NCI-H446 (cell line): ENCODE data around the gene MSH2.
"Not testable (repeated sequence)": the region's sequence is repeated elsewhere in the genome, so short reads cannot be mapped to it uniquely, and the experiment has no call there.

Source experiments
- DNase-seq, 2 experiments: peaks; one replicate each; lab custom pipeline; 2025; lab: John Stamatoyannopoulos, UW

MSH2 gene

DNA sequence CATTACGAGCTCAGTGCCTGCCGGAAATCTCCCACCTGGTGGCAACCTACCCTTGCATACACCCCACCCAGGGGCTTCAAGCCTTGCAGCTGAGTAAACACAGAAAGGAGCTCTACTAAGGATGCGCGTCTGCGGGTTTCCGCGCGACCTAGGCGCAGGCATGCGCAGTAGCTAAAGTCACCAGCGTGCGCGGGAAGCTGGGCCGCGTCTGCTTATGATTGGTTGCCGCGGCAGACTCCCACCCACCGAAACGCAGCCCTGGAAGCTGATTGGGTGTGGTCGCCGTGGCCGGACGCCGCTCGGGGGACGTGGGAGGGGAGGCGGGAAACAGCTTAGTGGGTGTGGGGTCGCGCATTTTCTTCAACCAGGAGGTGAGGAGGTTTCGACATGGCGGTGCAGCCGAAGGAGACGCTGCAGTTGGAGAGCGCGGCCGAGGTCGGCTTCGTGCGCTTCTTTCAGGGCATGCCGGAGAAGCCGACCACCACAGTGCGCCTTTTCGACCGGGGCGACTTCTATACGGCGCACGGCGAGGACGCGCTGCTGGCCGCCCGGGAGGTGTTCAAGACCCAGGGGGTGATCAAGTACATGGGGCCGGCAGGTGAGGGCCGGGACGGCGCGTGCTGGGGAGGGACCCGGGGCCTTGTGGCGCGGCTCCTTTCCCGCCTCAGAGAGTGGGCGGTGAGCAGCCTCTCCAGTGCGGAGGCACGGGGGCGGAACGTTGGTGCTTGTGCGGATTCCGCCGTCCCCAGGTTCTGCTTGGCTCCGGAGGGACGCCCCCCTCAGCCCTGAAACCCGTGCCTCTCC is at the start of gene MSH2:
MSH2 (plus strand) TSS at position 352 of the 804 bp plus-strand sequence; CDS start at position 388, 36 bp downstream.
- peak; percentile 79 to 94 for DNase-seq

DNA sequence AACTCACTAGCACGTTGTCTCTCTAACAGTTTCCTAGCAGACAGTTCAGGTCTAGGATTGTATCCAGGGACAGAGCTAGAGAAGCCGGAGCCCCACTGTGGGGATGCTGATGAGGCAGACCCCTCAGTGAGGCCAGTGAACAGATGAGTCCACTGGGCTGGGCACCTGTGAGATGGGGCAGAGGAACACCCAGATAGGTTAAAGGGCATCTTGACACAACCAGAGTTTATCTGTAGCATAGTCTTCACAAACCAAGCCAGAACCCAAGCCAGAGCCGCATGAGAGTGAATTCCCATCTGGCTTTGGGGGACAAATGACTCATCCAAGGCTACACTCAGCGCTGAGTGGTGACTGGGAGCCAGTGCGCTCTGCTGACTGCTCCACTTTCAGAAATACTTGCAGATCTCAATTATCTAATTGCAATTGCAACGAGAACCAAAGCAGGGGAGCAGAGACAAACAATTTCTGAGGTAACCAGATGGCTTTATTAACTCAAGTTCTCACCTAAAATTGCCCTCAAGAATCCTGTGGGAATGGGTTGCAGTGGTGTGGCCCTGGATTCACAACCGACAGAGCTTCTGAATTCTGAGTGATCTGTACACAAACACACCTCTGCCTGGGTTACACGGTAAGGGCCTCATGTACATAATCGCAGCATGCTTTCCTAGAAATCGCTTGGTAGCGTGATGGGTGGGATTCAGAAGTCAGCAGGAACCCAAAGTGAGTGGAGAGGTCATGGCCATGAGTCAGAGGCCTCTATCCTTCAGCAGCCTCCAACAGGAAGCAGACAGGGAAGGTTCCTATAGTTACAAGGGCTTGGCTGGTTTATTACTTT is 48.7 kb upstream of the MSH2 start:
- no peak for DNase-seq

DNA sequence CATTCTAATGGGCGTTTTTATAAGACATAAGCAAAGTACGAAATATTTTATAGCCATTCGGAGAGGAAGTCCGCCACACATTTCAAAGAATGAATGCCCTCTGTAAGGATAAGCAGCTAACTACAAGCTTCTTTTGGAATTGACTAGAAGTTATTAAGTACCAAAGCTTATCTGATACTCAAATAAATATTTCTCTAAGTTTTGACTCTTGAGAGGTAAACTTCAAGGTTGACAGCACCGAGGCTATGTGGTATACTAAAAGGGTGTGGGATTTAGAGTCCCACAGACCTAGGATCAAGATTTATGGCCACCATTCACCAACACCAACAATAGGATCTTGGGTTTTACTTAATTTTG is 48.1 kb upstream of the MSH2 start:
- DNase-seq, result no peak

DNA sequence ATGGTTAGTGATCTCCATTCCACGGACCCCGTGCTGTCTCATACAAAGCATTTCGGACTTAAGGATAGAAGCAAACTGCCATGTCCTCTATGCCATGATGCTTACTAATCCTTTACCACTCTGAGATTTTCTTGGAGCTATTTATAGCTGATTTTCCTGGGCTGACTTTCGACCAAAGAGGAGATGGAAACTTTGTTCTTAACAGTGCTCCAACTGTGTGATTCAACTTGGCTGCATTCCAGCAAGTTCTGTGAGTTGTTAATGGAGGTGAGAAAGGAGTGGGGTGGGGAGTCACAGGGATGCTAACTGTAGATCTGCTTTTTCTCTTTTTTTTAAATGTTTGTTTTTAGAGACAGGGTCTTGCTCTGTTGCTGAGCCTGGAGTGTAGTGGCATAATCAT is 45.5 kb upstream of the MSH2 start:
- DNase-seq, result peak in 1 of 2 experiments; percentile 4

DNA sequence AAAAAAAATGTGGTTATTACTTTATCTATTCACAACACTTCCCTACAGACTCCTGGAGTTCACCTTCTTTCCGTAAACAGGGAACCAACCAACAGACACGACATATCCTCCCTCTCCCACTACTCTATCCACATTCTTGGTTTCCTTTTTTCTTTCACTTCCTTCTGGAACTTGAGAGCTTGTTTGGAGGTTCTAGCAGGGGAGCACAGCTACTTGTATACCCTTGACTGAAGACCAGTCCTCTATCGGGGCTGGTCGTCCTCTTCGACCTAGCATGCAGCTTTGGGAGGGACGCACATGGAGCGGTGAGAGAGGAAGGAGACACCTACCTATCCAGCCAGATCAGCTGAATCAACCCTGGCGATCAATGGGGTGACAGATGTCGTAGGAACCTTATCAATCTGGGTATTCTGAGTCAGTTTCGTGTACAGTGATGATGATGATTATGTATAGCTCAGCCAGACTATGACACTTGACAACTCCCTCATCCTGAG is 43.5 kb upstream of the MSH2 start:
- no peak for DNase-seq

DNA sequence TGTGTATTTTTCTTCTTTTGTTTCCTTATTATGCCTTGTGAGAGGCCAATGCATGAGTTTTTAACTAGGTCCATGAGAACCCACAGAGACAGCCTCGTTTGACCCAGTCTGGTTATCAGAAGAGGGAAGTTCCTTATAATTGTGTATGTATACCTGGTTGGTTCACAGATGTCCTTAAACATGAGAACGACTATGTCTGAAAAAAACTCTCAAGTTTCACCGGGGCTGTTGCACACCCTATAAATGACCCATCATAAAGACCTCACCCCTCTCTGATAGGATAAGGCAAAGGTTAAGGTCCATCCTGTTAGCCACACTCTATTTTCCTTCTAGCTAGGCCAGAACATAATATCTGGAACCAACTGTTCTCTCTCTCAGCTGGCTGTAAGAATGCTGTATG is 42.7 kb upstream of the MSH2 start:
- no peak for DNase-seq

DNA sequence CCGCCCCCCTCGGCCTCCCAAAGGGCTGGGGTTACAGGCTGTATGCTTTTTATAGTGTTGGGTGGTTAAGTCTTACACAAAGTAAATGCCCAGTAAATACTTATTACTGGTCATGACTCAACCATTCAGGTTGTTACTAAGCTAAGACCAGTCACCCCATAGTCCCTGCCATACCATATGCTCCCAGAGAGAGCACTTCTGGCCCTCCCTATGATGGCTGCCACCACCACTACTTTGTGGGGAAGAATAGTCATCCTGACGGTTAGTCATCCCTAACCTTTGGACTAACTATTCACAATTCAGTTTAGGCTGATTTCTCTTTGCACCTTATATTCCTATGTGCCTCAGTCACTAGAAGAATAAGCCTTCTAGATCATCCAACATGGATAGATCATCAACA is 42.0 kb upstream of the MSH2 start:
- DNase-seq, result no peak

DNA sequence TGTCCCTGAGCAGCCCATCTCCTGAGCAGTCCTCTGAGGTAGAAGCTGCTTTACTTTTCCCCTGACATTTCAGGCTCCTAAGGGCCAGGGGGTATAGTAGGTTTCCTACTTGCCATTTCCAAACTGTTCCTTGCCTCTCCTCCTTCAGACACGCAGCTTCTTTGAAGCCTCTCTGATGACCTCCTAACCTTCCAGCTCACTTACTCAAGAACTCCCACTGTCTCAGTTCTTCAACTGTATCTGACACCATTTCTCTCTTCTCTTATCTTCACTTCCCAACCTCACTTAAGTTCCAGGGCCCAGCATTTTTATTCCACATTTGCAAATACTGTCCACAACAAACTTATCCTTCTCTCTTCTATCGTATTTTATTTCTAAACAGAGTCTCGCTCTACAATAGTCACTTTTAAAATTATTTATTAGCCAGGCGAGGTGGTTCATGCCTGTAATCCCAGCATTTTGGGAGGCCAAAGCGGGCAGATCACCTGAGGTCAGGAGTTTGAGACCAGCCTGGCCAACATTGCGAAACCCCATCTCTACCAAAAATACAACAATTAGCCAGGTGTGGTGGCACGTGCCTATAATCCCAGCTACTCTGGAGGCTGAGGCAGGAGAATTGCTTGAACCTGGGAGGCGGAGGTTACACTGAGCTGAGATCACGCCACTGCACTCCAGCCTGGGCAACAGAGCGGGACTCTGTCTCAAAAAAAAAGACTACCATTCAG is 41.3 kb upstream of the MSH2 start:
- DNase-seq, result not testable (repeated sequence)

DNA sequence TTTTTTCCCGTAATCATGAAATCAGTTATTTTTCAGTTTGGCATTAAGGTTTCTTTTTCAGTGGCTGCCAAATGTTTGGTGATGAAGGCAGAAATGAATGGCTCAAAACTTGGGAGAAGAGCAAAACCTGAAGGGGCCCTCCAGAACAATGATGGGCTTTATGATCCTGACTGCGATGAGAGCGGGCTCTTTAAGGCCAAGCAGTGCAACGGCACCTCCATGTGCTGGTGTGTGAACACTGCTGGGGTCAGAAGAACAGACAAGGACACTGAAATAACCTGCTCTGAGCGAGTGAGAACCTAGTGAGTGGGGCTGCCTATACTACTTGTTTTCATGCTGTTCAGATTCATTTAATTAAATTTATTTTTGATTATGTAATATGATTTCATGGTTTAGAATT is 29.2 kb upstream of the MSH2 start:
- DNase-seq, result no peak

DNA sequence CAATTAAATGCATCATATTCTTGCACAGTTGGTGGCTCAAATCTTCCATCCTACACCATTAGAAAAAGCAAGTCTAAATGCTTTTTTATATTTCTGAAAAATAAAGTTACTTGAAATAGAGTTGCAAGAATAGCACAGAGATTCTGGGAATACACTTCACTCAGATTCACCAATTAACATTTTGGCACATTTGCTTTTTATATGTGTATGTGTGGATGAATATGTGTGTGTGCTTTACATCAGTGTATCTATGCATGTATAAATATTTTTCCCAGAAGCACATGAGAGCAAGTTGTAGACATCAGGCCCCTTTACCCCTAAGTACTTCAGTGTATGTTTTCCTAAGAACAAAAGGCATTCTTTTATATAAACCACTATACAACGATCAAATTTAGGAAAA is 27.6 kb upstream of the MSH2 start:
- DNase-seq, result no peak

DNA sequence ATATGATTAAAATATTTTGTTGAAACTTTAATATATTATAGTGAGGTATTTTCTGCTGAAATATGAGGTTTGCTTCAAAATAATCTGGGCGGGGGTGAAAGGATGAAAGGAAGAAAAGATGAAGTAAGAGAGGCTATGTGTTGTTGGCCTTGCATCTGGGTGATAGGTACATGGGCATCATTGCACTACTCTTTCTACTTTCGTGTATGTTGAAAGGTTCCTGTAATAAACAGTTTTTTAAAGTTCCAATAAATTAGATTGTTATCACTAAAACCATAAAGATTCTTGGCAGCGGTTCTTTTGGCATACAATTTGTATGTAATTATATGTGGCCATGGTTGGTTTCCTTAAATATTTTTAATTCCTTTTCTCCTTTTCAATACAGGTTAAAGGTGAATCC is 23.6 kb upstream of the MSH2 start:
- no peak for DNase-seq

DNA sequence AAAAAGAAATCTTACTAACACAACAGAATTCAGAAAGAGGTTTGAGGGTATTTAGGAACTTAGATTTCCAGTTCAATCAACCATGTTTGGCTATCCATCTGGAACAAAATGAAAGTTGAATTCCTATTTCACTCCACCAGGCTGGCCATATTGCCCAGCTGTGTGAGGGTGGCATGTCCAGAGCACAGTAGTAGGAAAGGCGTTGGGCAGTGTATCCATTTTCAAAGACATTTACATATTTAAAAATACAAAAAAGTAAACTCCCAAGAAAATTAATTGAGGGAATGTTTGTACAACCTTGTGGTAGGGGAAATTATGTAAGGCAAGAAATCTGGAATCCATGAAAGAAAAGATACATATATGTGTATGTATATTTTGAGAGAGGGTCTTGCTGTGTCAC is 21.5 kb upstream of the MSH2 start:
- no peak for DNase-seq

DNA sequence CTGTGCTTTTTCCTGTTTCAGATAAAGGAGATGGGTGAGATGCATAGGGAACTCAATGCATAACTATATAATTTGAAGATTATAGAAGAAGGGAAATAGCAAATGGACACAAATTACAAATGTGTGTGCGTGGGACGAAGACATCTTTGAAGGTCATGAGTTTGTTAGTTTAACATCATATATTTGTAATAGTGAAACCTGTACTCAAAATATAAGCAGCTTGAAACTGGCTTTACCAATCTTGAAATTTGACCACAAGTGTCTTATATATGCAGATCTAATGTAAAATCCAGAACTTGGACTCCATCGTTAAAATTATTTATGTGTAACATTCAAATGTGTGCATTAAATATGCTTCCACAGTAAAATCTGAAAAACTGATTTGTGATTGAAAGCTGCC is 16.4 kb upstream of the MSH2 start:
- DNase-seq, result no peak

DNA sequence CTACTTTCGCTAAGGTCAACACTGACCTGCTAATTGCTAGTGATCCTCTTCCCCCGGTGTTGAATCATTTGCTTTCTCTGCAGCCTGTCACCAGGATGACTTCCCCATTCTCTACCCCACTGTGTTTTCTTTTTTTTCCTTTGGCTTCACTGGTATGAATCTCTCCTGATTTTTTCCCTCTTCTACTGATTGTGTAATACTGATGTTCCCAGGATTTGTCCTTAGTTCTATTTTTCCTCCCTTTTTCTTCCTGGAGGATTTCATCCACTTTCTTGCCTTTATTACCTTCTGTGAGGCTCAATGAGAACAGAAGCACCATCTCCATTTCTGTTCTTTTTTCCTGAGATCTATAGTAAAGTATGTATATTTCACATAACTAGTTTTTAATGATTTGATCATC is 14.1 kb upstream of the MSH2 start:
- no peak for DNase-seq

DNA sequence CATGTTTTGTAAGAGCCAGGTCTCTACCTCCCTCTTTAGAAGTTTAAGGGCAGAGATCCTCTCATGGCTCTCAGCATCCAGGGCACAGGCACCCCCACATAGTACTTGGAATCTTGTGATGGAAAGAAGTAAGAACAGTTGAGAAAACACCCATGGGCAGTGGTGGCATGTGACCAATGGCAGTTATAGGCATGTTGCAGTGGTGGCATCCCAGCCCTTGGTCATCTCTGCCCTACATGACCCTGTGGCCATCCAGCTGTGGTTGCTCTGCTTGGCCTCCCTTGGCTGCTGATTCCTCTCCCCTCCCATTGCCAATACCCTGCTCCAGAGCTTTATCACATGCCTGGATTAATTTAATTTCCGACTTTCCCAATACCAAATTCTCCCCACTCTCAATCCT is 13.3 kb upstream of the MSH2 start:
- no peak for DNase-seq

DNA sequence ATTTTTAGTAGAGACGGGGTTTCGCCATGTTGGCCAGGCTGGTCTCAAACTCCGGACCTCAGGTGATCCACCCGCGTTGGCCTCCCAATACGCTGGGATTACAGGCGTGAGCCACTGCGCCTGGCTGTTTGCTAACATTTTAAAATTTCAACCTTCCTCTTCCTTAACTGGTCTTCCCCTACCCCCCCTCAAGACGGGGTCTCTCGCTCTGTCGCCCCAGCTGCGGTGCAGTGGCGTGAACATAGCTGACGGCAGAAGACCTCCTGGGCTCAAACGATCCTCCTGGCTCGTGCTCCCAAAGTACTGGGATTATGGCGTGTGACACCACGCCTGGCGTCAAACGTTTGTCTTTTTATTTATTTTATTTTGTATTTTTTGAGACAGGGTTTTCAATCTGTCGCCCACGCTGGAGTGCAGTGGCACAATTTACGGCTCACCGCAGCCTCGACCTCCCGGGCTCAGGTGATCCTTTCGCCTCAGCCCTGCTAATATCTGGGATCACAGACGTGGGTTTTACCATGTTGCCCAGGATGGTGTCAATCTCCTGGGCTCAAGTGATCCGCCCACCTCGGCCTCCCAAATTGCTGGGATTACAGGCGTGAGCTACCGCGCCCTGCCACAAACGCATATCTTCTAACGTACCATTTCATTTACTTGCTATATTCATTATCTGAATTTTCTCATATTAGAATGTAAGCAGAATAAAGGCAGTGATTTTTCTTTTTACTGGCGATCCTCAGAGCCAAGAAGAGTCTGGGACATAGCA is 984 bp upstream of the MSH2 start:
- no peak for DNase-seq

DNA sequence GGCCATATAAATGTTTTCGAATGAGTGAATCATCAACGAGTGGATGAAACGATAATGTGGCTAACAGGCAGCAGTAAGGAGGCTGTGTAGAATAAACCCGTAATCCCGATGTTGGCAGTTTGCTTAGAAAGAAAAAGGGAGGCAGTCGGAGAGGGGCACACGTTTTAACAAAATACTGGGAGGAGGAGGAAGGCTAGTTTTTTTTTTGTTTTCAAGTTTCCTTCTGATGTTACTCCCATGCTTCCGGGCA is 476 bp upstream of the MSH2 start:
- DNase-seq, result no peak

DNA sequence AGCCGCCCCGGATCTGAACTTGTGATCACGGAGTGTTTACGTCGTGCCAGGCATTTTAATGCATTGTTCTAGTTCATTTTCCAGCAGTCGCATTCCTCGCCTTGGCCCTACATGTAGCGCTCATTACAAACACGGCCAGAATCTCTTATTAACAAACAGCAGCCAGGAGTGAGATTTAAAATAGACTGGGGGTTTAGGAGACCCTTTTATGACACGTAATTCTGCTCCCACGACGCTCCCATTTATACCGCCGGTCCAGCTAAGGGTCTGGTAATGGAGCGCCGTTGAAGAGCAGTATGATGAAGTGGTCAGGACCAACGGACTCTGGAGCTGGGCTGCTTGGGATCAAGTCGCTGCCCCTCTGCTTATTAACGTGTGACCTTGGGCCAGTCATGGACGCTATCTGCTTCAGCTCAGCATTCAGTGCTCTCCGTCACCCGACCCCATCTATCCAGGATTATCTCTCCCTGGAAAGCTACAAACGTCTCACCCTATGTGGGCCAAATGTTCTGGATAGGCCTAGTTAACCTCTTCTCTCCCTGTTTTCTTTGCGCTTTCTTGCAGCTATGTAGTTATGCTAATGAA is 745 bp downstream of the MSH2 start:
- DNase-seq, result no peak

DNA sequence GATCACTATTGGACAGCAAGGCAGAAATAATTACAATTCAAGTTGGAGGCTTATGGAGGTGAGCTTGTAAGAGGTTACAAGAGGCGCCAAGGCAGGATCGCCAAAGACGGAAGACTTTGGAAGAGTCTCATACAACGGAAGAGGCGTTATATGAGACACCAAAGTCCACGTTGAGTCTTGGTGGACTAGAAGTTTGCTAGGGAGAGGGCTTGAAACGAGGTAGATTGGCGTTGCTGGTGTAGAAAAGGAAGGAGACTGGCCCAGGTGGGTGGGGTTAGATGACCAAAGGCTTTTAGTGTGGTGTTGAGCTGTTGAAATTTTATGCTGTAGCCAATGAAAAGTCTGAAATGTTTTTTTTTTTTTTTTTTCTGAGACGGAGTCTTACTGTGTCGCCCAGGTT is 1.4 kb downstream of the MSH2 start:
- no peak for DNase-seq

DNA sequence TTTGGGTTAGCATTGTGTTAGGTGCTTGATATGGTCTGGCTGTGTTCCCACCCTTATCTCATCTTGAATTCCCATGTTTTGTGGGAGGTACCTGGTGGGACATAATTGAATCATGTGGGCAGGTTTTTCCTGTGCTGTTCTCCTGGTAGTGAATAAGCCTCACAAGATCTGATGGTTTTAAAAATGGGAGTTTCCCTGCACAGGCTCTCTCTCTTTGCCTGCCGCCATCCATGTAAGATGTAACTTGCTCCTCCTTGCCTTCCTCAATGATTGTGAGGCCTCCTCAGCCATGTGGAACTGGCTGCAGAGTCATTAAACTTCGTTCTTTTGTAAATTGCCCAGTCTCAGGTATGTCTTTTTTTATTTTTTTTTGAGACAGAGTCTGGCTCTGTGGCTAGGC is 2.8 kb downstream of the MSH2 start:
- DNase-seq, result no peak

DNA sequence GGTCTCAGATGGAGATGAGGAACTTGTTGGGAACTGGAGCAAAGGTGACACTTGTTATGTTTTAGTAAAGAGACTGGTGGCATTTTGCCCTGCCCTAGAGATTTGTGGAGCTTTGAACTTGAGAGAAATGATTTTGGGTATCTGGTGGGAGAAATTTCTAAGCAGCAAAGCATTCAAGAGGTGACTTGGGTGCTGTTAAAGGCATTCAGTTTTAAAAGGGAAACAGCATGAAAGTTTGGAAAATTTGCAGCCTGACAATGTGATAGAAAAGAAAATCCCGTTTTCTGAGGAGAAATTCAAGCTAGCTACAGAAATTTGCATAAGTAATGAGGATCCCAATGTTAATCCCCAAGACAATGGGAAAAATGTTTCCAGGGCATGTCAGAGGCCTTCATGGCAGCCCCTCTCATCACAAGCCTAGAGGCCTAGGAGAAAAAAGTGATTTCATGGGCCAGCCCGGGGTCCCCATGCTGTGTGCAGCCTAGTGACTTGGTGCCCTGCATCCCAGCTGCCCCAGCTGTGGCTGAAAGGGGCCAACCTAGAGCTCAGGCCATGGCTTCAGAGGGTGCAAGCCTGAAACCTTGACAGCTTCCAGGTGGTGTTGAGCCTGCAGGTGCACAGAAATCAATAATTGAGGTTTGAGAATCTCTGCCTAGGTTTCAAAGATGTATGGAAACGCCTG is 3.8 kb downstream of the MSH2 start:
- DNase-seq, result not testable (repeated sequence)
